ENCODE data around the gene TAC3. TPM values are rescaled to one million over a fixed set of nuclear protein-coding genes. Genes with fewer than 3 reads are reported as not detected.
"Not testable (repeated sequence)": the region's sequence is repeated elsewhere in the genome, so short reads cannot be mapped to it uniquely, and the experiment has no call there.

The TAC3 gene
- 0.46 TPM in 1 of 2 replicates, not detected in the other for total RNA-seq (2014; rRNA removed; shearing (Covaris generic))

DNA sequence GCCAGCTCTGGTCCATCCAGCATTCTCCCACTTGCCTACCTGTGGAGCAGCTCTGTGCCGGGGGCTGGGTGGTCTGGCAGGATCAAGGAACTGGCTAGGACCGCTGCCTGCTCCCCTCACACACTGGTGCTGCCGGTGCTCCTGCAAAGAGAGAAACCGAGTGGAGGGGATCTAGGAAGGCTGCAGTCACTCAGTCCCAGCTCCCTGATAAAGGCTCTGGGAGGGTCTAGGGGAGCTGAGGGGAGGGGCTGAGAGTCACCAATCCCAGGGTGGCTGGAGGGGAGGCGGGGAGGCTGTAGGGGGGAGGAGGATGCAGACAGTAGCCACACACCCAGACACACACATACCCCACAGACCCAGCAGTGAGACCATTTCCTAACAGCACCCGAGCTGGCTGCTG lies at the start of gene TAC3:
Gene TAC3 (minus strand): TSS at position 182 of the 400 bp plus-strand sequence. CDS start 732 bp downstream, outside the sequence.
- no peak for DNase-seq (ENCODE audit: low read depth)

DNA sequence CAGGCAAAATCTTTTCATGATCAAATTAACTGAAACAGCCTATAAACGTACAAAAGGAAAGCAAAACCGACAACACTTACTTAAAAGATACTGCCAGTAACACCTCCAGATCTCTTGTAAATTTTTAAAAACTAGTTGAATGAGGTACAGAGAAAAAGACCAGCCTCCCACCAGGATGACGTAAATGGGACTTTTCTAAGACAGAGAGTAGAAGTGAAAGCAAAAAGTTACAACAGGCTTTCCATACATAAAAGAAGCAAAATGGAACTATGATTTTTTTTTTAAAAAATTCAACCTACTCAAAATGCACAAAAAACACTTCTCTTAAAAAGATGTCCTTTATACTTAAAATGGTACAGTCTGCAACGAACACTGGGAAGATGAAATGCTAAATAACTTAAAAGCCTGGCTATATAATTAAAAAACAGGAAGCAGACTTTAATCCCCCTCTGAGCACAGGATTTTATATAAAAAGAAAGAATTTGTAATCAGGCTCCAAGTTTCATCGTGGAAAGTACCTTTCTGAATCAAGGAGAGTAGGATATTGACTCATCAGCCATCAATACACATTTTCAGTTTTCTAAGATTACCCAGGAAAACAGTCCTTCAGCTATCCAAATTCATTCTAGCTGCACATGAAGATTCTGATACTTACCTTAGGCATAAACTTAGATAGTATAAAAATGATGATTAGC lies 47.8 kb upstream of the TAC3 start:
- no peak for DNase-seq (ENCODE audit: low read depth)

GRCh38 chr12:57058454-57058853 lies 42.1 kb upstream of the TAC3 start:
- DNase-seq (ENCODE audit: low read depth), result no peak

- DNase-seq (ENCODE audit: low read depth), result no peak
These were observed 40.9 kb upstream of the TAC3 start for GRCh38 chr12:57057067-57057751.

DNA sequence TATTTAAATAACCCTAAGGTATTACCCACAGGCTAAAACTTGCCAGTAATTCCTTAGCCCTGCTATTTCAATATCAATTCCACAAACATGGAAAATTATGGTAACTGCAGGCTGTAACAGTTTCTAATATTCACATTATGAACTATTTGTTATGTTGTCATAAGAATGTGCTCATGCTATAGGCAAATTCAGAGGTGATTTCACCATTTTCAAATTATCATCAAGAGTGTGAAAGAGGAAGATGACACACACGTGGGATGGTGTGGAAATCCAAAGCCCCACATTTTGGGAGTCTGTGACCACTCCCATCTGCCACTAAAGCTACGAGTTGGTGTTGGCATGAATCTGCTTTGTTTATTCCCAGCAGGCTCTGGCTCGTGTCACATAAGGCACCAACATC lies 39.5 kb upstream of the TAC3 start:
- DNase-seq (ENCODE audit: low read depth), result no peak

GRCh38 chr12:57053901-57054300 lies 37.6 kb upstream of the TAC3 start:
- DNase-seq (ENCODE audit: low read depth), result not testable (repeated sequence)

- not testable (repeated sequence) for DNase-seq (ENCODE audit: low read depth)
These were observed 36.8 kb upstream of the TAC3 start for GRCh38 chr12:57053146-57053545.

- no peak for DNase-seq (ENCODE audit: low read depth)
These were observed 34.7 kb upstream of the TAC3 start for GRCh38 chr12:57051011-57051410.

DNA sequence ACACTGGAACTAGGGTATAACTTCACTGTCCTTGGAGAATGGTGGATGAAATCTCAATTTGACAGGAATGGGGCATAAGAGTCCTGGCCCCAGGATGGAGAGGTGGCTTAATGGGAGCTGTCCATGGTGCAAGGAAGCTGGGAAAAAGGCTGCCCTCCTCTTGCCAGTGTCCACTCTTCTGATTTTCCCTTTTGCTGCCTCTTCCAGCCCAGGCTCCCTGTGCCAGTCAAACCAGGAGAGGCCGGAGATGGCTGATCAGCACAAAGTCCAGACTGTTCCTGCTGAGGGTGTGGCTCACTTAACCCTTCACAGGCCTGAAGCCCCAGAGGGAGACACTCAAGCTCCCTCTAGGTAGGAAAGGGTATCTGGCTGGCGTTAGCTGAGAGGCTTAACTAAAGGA lies 33.6 kb upstream of the TAC3 start, which contains the start of gene MYO1A:
Gene MYO1A (minus strand): TSS at position 240 of the 400 bp plus-strand sequence. CDS start 1,806 bp downstream, outside the sequence.
- DNase-seq (ENCODE audit: low read depth), result no peak

- no peak for DNase-seq (ENCODE audit: low read depth)
These were observed 32.8 kb upstream of the TAC3 start for GRCh38 chr12:57049119-57049446.

- DNase-seq (ENCODE audit: low read depth), result no peak
These were observed 32.2 kb upstream of the TAC3 start for GRCh38 chr12:57048423-57049118.

DNA sequence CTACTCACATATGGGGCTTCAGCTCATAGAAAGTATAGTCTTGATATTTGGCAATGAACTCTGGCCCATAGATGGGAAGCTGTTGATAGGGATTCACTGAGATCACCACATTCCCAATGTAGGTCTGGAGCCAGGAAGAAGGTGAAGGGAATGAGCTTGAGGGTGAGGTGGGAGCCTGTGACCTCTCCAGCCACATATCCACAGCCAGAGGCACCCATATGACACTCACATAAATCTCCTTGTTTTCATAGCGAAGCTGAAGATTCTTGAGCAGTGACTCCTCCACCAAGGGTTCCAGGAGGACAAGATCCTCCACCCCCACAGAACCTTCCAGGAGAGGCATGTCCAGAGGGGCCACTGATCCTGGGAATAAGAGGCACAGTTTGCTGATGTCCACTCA lies 31.7 kb upstream of the TAC3 start:
- DNase-seq (ENCODE audit: low read depth), result no peak

DNA sequence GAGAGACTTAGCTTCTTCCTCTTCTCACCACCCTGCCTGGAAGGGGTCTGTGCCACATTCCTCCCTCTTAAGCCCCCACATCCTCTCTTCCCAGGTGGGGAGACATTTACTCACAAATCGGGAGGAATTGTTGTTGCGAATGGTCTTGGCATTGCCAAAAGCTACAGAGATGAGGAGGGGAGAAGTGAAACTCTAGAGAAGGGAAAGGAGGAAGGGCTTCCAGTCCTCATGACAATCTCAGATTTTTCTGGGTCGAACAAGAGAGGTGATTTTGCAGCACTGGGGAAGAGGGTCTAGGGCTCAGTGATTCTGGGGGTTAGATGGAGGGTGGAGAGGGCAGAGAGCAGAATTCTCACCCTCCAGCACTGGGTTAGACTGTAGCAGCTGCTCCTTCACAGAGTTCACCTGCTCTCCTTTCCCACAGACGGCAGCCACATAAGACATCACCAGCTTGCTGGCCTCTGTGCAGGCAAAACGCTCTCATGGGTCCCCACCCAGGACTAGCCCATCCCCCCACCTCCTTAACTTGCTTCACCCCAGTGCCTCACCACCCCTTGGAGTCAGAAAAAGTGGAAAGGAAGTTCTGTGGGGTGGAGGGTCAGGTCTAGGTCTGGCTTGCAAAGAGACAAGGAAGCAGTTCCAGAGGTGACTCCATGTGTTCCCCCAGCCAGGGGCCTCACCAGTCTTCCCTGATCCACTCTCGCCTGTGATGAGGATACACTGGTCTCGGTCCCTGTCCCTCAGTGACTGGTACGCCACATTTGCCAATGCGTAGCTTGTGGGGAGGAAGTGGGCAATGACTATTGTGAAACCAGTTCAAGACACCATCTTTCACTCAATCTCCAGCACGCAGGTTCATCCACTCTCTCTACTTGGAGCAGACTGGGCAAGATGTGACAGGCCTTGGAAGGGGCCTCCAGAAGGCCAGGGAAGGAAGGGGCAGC lies 30.9 kb upstream of the TAC3 start:
- DNase-seq (ENCODE audit: low read depth), result no peak

DNA sequence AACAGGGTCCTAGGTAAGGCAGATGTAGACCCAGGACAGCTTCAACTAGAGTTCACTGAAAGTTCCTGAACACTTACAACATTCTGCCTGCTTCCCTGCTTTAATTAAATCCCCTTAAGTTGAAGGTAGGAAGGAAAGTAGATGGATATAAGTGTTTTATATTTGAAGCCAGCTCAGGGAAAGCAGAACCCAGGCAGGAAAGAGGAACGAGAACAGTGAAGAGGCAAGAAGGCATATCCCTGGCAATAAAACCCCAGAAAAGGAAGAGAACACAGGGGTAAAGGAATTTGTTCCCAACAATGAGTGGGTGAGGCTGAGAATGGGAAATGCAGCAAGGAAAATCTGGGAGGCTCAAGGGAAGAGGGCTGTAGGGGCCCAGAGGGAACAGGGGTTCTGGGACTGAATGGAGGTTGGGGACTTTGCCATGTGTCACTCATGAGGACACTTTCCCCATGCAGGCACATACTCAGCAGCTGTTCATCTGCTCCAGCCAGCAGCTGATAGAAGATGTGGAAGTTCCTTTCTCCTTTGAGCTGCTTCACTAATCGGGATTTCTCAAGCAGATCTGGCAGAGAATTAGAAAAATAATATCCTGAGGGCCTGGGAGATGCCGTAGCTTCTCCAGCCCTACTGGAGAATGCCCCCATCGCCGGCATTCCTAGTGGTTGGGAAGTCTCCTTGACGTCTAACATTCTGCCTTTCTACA lies 29.9 kb upstream of the TAC3 start:
- no peak for DNase-seq (ENCODE audit: low read depth)

GRCh38 chr12:57044889-57045288 lies 28.6 kb upstream of the TAC3 start:
- no peak for DNase-seq (ENCODE audit: low read depth)

DNA sequence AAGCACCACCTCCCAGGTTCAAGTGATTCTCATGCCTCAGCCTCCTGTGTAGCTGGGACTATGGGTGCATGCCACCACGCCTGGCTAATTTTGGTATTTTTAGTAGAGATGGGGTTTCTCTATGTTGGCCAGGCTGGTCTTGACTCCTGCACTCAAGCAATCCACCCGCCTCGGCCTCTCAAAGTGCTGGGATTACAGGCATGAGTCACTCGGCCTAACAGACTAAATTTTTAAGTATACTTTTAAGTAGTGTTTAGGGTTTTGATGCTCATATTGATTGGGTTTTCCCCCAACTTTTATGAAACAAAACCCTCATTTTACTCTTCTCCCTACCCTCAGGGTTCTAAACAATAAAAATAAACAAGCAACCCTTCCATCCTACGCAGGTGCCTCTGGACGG lies 28.1 kb upstream of the TAC3 start:
- DNase-seq (ENCODE audit: low read depth), result no peak

DNA sequence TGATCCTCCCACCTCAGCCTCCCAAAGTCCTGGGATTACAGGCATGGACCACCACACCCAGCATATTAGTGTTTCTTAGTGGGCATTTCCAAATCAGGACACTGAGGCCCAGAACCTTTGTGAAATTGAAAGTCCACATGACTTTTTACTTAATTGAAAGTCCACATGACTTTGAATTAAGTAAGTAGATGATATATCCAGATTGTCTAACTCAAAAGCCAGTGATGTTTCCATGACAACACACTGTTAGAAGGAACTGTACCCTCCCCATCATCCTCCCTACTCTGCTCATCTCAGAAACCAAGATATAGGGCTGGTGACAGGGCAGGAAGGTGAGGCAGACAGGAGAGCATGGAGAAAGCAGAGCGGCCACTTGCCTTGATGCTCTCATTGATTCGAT lies 26.4 kb upstream of the TAC3 start:
- no peak for DNase-seq (ENCODE audit: low read depth)

- no peak for DNase-seq (ENCODE audit: low read depth)
These were observed 24.4 kb upstream of the TAC3 start for GRCh38 chr12:57040750-57041149.

DNA sequence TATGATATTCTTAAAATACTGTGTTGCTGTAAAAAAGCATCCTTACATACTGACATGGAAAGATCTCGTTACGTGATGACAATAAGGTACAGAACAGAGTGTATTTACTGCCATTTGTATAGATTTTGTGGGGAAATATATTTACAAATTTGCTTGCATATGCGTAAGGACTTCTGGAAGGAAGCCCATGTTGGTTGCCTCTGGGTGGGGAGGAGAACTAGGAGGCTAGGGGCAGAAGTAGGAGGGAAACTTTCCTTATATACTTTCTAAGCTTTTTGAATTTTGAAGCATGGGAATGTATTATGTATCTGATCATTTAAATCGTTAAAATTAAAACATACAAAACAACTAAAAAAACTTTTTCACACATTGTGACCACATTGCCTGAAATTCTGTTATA lies 23.9 kb upstream of the TAC3 start:
- no peak for DNase-seq (ENCODE audit: low read depth)

DNA sequence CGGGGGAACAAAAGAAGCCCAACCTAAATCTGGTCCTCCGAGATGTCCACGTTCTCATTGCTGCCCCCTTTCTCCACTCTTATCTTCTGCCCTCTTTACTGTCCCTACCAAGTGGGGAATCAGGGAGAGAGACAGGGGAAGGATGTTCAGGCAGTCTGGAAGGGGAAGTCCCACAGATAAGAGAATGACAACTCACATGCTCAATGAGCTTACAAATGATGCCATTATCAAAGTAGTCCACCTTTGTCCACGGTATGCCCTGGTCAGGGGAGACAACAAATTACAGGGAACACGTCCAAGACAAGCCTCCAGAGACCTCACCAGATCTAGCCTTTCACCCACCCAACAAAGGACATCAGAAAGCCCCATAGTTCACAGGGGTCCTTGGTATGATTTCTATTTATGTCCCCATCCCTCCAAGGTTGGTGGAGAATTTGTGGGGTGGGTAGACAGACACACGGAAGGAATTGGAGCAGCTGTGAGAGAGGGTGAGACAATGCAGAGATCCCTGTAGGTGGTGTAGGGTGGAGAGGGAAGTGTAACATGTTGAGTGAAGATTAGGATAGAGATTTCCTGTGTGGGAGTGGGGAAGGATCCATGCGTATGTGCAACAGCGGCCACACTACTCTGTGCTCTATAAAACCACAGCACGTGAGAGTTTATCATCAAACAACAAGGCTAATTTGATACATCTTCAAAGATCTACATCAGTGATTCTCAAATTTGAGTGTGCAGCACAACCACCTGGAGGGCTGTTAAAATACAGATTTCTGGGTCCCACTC lies 22.9 kb upstream of the TAC3 start:
- DNase-seq (ENCODE audit: low read depth), result no peak
